HG03196 (cell line): ENCODE results near the gene TMEM184A.

ENCODE experiments used
- ATAC-seq: cut with Tn5 transposase; IDR thresholded peaks from one replicate; pipeline ENCODE4 v1.9.1; 2021; ENCODE audit not compliant: unreplicated experiment

The TMEM184A gene

GRCh38 chr7:1553512-1554210 is 2.3 kb downstream of the TMEM184A start:
- no peak for ATAC-seq

DNA sequence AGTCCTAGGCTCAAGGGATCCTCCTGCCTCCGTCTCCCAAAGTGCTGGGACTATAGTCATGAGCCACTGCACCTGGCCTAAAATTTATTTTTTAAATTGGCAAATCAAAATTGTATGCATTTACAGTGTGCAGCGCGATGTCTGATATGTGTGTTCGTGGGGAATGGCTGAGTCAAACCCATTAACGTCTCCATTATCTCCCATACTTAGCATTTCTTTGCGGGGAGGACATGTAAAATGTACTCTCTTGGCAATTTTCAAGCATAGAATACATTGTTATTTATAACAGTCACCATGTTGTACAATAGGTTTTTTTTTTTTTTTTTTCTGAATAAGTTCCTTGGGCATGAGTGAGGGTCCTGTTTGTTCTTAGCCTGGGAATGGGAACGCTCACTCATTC is 3.8 kb downstream of the TMEM184A start:
- no peak for ATAC-seq

DNA sequence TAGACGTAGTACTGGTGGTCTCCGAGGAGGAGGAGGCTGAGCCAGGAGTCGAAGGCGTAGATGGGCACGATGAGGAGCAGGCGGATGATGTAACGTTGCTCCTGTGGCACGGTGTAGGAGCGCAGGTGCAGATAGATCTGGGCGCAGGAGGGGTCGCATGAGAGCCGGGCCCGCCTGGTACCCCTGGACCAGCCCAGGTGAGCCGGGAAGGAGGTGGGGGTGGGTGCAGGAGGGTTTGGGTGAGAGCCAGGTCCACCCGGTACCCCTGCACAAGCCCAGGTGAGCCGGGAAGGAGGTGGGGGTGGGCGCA is 5.2 kb downstream of the TMEM184A start:
- ATAC-seq, result no peak

GRCh38 chr7:1550005-1550845 is 5.8 kb downstream of the TMEM184A start:
- ATAC-seq, result no peak

DNA sequence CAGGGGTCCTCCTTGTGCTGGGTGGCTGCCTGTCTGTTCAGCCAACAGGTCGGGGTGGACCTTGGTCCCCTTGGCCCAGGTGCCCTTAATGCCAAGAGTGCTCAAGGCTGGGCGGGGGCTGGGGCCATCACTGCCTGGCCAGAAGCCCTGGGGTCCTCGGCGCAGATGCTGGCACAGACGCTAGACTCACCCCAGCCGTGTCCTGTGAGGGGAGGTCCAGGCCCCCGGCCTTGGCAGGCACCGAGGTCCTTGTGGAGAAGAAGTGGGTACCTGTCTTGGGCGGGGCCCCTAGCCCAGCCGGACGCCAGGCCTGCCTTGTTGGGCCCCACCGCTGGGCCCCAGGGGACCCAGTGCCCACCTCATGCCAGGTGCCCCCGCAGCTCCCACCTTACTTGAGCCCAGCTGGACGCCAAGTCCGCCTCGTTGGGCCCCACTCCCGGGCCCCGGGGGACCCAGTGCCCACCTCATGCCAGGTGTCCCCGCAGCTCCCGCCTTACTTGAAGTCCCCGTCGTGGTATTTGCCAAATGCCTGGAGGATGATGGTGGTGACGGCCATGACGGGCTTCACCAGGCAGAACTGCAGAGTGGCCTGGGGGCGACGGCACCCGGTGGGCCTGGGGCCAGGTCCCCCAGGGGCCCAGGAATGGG is 6.5 kb downstream of the TMEM184A start:
- no peak for ATAC-seq

DNA sequence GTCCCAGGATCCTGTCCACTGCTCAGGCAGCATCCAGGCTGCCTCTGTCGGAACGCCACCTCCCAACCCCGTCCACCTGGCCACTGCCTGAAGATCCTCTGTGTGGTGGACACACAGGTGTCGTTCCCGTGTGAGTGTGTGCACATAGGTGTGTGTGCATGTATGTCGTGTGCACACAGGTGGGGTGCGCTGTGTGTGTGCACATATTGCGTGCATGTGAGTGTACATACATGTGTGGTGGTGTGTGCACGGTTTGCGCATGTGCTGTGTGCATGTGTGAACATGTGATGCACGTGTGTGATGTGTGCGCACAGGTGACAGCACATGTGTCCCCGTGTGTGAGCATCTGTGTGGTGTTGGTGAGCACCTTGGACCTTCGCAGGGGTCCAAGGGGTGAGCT is 7.1 kb downstream of the TMEM184A start:
- no peak for ATAC-seq

DNA sequence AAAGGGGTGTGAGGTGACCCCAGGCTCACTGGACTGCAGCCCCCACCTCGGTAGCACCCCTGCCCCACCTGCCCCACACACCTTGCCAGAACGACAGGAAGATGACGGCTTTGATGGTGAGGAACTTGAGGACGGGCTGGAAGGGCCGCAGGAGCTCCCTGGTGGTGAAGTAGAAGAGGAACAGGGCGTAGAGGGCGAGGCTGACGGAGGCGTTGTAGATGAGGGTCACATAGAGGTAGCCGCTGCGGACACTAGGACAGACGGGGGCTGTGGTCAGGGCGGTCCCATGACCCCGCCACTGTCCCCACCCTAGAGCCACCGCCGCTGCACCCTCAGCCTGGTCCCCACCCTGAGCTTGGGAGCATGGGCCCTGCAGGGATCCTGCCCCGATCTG is 7.6 kb downstream of the TMEM184A start:
- no peak for ATAC-seq

- no peak for ATAC-seq
Observed at GRCh38 chr7:1547777-1548437, 8.1 kb downstream of the TMEM184A start.

GRCh38 chr7:1546909-1547776 is 8.9 kb downstream of the TMEM184A start:
- ATAC-seq, result no peak

- ATAC-seq, result no peak
Observed at GRCh38 chr7:1546274-1546908, 9.6 kb downstream of the TMEM184A start.

DNA sequence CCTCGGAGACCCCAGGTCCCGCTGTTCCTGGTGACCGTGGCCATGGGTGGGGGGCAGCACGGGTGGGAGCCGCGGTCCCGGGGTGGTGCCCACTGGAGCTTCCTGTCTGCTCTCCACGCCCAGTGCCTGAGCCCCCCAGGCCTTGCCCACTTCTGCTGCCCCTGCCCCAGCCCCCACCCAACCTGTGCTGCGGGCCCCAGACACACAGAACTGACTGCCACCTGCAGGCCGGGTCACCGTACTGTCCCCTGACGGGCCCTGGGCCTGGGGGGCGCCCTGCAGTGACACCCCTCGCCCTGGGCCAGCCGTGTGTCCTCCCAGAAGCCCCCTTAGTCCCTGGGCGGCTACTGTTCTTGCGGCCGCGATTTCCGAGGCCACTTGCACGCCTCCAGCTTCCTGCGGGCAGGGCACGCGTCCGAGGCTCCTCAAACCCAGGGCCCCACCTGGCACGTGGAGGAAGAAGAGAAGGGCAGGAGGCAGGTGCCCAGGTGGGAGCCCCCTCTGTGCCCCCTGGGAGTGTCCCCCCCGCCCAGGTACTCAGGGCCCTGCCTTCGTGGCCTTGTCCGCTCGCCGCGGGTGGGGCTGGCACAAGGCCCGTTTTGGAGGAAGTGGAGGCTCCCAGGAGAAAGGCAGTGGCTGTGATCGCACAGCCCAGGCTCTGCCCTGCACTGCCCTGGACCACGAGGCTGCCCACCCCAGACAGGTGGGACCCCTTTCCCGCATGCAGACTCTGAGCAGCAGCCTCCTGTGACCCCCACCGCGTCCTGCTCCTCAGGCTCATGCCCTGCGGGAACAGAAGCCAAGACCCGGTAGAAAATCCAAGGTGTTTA is 10.4 kb downstream of the TMEM184A start:
- no peak for ATAC-seq

DNA sequence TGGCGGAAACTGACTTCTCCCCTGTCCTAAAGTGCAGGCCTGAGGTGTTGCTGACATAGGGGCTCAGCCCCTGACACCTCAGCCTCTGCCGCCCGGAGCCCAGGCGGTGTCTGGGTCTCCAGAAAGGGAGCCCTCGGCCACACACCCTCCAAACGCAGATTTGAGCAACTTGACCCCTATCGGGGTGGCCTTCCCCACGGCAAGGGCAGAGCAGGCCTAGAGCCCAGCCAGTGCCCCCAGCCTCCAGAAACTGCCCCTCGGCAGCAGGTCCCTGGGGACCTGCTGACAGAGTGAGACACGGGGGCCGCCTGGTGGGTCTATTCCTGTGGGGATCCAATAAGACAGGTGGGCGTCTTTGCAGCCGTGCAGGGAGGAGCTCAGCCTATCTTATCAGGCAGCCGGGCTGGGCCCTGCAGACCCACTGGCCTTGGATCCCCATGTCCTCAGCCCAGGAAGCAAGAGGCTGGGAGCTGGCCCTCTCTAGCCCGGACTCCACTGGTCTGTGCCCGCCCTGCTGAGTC is 11.0 kb downstream of the TMEM184A start:
- no peak for ATAC-seq

DNA sequence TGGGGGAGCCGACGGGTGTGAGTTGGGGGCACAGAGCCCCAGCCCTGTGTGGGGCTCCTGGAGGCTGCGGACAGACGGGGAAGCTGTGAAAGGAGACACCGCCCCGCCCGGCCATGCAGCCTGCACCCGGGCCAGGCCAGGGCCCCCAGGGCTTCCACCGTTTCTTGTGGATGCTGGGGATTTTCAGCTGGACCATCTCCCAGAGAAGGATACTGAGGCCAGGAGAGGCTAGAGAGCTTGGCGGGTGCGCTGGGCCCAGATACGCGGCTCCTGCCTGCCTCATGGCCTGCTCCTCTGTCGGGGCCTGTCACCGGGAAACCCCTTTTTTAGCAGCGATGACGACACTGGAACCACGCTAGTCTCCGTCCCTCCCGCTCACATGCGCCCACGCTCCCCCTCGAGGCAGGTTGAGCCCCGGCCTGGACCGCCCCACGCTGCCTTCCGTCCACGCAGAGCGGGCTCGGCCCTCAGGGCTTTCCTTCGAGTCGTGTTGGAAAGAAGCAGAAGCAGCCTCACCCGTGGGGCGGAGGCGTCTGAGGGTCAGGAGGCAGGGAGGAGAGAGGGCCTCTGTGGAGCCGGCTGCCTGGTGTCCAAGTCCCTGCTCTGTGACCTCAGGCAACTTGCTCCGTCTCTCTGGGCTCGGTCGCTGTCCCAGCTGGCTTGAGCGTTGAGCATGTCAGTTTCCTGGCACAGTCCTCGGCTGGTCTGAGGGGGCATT is 11.7 kb downstream of the TMEM184A start:
- no peak for ATAC-seq

GRCh38 chr7:1543826-1544177 is 12.2 kb downstream of the TMEM184A start:
- no peak for ATAC-seq

- no peak for ATAC-seq
Observed at GRCh38 chr7:1542841-1543747, 12.9 kb downstream of the TMEM184A start.

GRCh38 chr7:1542329-1542728 is 13.7 kb downstream of the TMEM184A start:
- ATAC-seq, result no peak

DNA sequence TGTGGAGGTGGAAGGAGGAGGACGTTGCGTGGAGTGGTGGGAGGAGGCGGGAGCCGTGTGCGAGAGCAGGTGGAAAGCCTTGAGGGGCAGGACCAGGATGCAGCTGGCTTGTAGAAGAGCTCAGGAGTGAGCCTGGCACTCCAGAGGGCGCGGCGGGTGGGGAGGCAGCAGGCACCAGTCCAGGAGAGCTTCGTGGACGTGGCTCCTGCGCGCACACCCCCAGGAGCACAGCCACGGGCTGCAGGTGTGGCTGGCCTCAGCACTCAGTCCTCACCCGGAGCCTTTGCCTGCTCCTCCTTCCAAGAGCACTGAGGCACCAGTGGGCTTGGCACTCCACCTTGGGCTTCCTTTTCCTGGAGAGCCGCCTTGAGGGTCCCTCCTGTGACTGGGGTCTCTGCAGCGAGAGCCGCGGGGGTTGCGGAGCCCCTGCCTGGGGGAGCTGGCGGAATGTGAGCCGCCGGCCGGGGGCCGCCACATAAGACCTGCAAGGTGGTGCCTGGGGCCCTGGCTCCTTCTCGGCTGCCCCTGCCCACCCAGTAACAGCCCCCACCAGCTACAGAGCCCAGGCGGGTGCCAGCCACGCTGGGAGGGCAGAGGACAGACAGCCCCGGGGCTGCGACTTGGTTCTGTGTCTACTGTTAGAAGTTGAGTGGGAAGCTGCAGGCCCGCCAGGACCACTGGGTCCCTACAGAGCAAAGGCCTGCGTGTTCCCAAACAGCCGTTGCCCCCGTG is 14.4 kb downstream of the TMEM184A start:
- ATAC-seq, result no peak
